Activated CD4-positive, alpha-beta T cell treated with anti-CD3 and anti-CD28 coated beads, Interleukin-10, Interleukin-2, amounts not matched to agents 100 ng/mL and 50 ng/mL, durations not matched to agents 16 hours and 8 hours (primary cell): ENCODE results near the gene RHOT2.

Source experiments
- DNase-seq: peaks from one replicate; pipeline ENCODE4 v3.0.0-alpha.2; 2020

RHOT2 gene

GRCh38 chr16:671353-672131, 3.6 kb downstream of the RHOT2 start:
- DNase-seq = no peak

GRCh38 chr16:672371-672770, 4.4 kb downstream of the RHOT2 start:
- no peak for DNase-seq

- no peak for DNase-seq
These were observed 4.9 kb downstream of the RHOT2 start for GRCh38 chr16:672851-673250.

GRCh38 chr16:673399-673991, 5.6 kb downstream of the RHOT2 start:
- no peak for DNase-seq

- no peak for DNase-seq
These were observed 6.4 kb downstream of the RHOT2 start for GRCh38 chr16:674214-674881.

GRCh38 chr16:674968-675883, 7.3 kb downstream of the RHOT2 start, which contains the start of gene RHBDL1:
Gene RHBDL1, plus strand, starts transcription at chr16:675671. Its CDS starts 120 bp downstream, at chr16:675791.
- DNase-seq = no peak

GRCh38 chr16:675884-676564, 8.1 kb downstream of the RHOT2 start:
- no peak for DNase-seq

- no peak for DNase-seq
These were observed 8.6 kb downstream of the RHOT2 start for GRCh38 chr16:676565-676902.

GRCh38 chr16:676913-677312, 9.0 kb downstream of the RHOT2 start:
- DNase-seq = no peak

GRCh38 chr16:677316-678190, 9.6 kb downstream of the RHOT2 start:
- DNase-seq = no peak

GRCh38 chr16:678209-678857, 10.4 kb downstream of the RHOT2 start:
- no peak for DNase-seq

- peak; percentile 72 for DNase-seq
These were observed 11.2 kb downstream of the RHOT2 start for GRCh38 chr16:678858-679813.

- peak; percentile 93 for DNase-seq
These were observed 12.1 kb downstream of the RHOT2 start, which contains the start of gene STUB1 for GRCh38 chr16:679814-680624. Gene STUB1, plus strand, starts transcription at chr16:680410. Its CDS starts 116 bp downstream, at chr16:680526.

GRCh38 chr16:680625-680945, 12.7 kb downstream of the RHOT2 start:
- DNase-seq = no peak

- peak; percentile 39 for DNase-seq
These were observed 13.2 kb downstream of the RHOT2 start for GRCh38 chr16:680967-681745.

- DNase-seq = no peak
These were observed 14.0 kb downstream of the RHOT2 start for GRCh38 chr16:681746-682427.
